Measurements from ENCODE around the gene CIB1.

Gene CIB1

DNA sequence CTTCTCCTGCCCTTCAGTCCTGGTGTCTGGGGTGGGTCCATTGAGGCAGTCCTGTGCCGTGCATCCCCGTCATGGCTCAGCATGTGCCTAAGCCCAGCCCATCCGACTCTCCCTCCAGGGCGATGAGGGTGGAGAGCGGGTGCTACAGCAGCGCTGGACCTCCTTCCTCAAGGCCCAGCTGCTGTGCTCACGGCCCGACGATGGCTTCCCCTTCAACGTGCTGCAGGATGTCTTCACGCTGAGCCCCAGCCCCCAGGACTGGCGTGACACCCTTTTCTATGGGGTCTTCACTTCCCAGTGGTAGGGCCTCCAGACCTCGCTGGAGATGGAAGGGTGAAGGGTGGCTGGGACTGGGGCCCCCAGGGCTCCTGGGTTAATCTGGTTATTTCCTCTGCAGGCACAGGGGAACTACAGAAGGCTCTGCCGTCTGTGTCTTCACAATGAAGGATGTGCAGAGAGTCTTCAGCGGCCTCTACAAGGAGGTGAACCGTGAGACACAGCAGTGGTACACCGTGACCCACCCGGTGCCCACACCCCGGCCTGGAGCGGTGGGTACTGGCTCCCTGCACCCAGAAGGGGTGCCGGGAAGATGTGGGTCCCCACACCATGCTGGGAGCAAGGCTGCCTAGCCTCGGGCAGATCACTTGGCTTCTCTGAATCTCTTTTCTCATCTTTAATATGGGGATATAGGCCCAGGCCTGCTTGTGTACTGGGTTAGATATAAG is 10.1 kb downstream of the CIB1 start:
- DNase-seq (ENCODE audit: low read depth): no peak
- TF ChIP-seq, protein P1, sequence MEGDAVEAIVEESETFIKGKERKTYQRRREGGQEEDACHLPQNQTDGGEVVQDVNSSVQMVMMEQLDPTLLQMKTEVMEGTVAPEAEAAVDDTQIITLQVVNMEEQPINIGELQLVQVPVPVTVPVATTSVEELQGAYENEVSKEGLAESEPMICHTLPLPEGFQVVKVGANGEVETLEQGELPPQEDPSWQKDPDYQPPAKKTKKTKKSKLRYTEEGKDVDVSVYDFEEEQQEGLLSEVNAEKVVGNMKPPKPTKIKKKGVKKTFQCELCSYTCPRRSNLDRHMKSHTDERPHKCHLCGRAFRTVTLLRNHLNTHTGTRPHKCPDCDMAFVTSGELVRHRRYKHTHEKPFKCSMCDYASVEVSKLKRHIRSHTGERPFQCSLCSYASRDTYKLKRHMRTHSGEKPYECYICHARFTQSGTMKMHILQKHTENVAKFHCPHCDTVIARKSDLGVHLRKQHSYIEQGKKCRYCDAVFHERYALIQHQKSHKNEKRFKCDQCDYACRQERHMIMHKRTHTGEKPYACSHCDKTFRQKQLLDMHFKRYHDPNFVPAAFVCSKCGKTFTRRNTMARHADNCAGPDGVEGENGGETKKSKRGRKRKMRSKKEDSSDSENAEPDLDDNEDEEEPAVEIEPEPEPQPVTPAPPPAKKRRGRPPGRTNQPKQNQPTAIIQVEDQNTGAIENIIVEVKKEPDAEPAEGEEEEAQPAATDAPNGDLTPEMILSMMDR (conservative IDR thresholded peaks at IDR 0.05; ENCODE audit: low read depth, low read length): no peak

DNA sequence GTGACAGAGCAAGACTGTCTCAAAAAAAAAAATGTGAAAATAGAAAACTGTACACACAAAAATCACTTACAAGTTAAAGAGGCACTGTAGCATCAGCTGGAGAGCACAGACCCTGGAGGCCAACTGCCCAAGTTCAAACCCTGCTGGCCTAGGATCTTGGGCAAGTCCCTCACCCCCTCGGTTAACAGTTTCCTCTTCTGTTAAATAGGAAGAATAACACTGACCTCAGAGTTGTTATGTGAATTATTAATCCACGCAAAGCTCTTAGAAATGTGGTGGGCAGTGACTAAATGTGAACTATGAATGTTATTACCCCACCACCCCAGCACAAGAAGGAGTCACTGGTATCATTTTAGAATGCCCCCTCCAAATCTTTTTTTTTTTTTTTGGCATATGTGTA is 11.2 kb downstream of the CIB1 start:
- TF ChIP-seq, protein P1 (conservative IDR thresholded peaks at IDR 0.05; ENCODE audit: low read depth, low read length): no peak
- no peak overlapping the region for H3K4me3 ChIP-seq (ENCODE audit: low read length)
- no peak for DNase-seq (ENCODE audit: low read depth)

More for the DNA sequence above, 10.1 kb downstream of the CIB1 start:
- no peak overlapping the region for H3K4me3 ChIP-seq (ENCODE audit: low read length)

DNA sequence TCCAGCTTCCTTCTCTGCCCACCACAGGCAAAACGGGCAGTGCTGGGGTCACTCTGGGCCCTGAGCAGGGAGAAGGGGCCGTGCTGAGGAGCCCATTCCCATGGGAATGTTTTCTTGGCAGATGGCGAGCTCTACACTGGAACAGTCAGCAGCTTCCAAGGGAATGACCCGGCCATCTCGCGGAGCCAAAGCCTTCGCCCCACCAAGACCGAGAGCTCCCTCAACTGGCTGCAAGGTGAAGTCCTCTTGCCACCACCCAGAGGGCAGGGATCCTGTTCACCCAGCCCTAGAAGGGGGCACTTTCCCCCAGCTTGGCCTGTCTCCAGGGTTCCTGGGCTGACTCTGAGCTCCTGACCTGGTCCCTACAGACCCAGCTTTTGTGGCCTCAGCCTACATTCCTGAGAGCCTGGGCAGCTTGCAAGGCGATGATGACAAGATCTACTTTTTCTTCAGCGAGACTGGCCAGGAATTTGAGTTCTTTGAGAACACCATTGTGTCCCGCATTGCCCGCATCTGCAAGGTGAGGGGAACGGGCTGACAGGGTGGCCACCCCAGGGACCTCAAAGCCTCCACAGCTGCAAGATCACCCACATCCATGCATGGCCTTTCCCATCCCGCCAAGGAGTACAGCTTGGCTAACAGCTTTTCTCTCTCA is 12.4 kb downstream of the CIB1 start:
- TF ChIP-seq, protein P1 (conservative IDR thresholded peaks at IDR 0.05; ENCODE audit: low read depth, low read length): peak; percentile 93
- DNase-seq (ENCODE audit: low read depth): no peak

DNA sequence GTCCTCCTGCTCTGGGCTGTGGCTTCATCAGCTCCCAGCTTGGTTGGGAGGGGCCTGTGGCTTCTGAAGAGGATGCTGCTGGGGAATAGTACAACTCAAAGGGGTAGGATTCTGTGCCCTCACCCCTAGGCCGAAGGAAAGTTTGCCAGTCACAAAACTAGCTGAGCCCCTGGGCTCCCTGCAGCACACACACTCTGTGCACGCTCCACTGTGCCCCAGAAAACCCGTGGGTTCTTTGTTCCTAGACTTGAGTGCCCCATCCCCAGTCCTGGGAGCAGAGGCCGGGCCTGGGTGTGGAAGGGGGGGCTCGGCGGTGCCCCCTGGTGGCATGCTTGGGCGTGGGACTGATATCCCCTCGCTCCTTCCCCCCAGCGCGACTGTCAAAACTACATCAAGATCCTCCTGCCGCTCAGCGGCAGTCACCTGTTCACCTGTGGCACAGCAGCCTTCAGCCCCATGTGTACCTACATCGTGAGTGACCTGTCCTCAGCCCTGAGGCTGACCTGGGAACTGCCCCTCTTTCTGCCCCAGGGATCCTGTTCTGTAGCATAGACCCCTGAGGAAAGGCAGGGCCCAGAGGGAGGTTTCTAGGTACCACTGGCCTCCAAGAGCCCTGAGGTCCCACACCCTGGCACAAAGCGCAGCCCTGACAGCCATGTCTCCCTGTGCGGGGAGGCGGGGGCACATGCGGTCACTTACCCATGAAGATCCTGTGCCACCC is 14.2 kb downstream of the CIB1 start:
- DNase-seq (ENCODE audit: low read depth): no peak
- no peak overlapping the region for H3K4me3 ChIP-seq (ENCODE audit: low read length)
- TF ChIP-seq, protein P1 (conservative IDR thresholded peaks at IDR 0.05; ENCODE audit: low read depth, low read length): peak; percentile 74

More for the DNA sequence above, 12.4 kb downstream of the CIB1 start:
- no peak overlapping the region for H3K4me3 ChIP-seq (ENCODE audit: low read length)

DNA sequence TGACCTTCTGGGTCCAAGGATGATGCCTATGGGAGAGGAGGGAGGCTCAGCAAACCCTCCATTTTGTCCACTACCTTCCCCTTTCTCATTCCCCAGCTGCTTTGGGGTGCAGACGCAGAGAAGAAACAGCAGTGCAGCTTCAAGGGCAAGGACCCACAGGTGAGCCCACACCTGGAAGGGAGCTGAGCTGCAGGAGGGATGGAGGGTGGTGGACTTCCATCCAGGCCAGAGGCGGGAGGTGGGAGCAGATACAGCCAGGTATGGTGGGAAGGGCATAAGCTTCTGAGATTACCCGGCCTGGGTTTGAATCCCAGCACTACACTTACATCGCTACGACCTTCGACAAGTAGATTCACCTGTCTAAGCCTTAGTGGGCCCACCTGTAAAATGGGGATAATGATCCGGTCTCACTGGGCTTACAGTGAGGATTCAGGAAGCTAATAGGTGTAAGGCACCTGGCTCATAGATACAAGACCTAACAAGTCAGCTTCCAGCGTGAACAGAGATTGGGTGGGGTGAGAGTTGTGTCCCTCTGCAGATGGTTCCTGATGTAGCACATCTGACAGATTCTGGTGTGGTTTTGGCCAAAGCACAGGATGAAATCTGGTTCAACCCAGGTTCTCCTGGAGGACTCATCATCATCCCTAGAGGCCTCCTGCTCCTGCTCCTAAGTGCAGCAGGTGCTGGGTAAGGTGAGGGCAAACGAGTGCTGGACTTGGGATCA is 15.9 kb downstream of the CIB1 start:
- TF ChIP-seq, protein P1 (conservative IDR thresholded peaks at IDR 0.05; ENCODE audit: low read depth, low read length): no peak
- no peak for DNase-seq (ENCODE audit: low read depth)
- H3K4me3 ChIP-seq (ENCODE audit: low read length): no peak overlapping the region

DNA sequence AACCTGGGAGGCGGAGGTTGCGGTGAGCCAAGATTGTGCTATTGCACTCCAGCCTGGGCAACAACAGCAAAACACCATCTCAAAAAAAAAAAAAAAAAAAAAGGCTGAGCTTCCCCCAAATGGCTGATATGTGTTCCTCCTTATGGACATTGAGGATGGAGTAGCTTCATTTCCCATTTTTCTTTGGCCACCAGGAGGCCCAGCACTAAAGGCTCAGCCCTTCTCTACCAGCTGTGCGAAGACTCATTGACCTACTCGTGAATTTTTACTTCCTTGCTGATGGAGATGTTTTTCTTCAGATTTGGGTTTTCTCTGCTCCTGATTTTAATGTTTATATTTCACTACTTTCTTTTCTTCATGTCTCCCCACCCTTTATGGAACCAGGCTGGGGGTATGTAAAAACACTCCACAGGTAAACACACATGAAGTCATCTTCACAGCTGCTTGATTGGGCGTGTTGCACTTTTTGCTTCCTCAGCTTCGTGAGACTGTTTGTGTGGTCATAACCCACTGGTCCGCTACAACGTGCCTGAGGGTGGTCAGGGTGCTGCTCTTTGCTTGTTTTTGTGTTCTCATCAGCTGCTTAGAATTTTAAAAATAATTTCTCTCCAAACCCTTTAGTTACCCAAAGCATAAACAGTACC is 19.1 kb downstream of the CIB1 start:
- DNase-seq (ENCODE audit: low read depth): no peak
- H3K4me3 ChIP-seq (ENCODE audit: low read length): no peak overlapping the region
- TF ChIP-seq, protein P1 (conservative IDR thresholded peaks at IDR 0.05; ENCODE audit: low read depth, low read length): peak; percentile 40
